ENCODE measurements around the gene SSR2. TPM values are rescaled to one million over a fixed set of nuclear protein-coding genes. Genes with fewer than 3 reads are reported as not detected.

The SSR2 gene
- total RNA-seq, 4 donors from 2014 or later: 172 to 236 (median 212) TPM

GRCh38 chr1:156024801-156025200, 4.0 kb upstream of the SSR2 start:
- Histone ChIP-seq H3K27me3 (no peaks in the 10 kb centered on the region), H3K4me3 (no peak overlapping the region), H3K9me3 (no peaks in the 10 kb centered on the region), H3K36me3 (peaks cover 0 to under 1% (median 0%) of the 10 kb centered on the region in 3 donors), H3K27ac (no peak overlapping the region), H3K4me1 (peaks cover 0 to 10% (median 7%) of the 10 kb centered on the region in 4 donors)
- DNase-seq (ENCODE audit: low spot score in 2 of 2): no peak
- WGBS, 2 donors: 75 to 81% methylated on average over 5 of the region's 5 CpGs
- TF ChIP-seq, protein P1, sequence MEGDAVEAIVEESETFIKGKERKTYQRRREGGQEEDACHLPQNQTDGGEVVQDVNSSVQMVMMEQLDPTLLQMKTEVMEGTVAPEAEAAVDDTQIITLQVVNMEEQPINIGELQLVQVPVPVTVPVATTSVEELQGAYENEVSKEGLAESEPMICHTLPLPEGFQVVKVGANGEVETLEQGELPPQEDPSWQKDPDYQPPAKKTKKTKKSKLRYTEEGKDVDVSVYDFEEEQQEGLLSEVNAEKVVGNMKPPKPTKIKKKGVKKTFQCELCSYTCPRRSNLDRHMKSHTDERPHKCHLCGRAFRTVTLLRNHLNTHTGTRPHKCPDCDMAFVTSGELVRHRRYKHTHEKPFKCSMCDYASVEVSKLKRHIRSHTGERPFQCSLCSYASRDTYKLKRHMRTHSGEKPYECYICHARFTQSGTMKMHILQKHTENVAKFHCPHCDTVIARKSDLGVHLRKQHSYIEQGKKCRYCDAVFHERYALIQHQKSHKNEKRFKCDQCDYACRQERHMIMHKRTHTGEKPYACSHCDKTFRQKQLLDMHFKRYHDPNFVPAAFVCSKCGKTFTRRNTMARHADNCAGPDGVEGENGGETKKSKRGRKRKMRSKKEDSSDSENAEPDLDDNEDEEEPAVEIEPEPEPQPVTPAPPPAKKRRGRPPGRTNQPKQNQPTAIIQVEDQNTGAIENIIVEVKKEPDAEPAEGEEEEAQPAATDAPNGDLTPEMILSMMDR (IDR thresholded peaks at IDR 0.05): no peak
- no peak for TF ChIP-seq EP300 (IDR thresholded peaks at IDR 0.05)
- no peak for TF ChIP-seq POLR2A (IDR thresholded peaks at IDR 0.05)

GRCh38 chr1:156021954-156022353, 1.2 kb upstream of the SSR2 start:
- no peaks in the 10 kb centered on the region for H3K9me3 ChIP-seq
- TF ChIP-seq, protein P1 (IDR thresholded peaks at IDR 0.05): no peak
- no peak for TF ChIP-seq POLR2A (IDR thresholded peaks at IDR 0.05)
- TF ChIP-seq EP300 (IDR thresholded peaks at IDR 0.05): no peak
- no peak overlapping the region for H3K4me3 ChIP-seq
- no peak for DNase-seq (ENCODE audit: low spot score in 2 of 2)
- WGBS, 2 donors: 71 to 74% methylated on average over 2 of the region's 2 CpGs
- no peaks in the 10 kb centered on the region for H3K27me3 ChIP-seq
- H3K4me1 ChIP-seq: peaks cover 0 to 29% (median 11%) of the 10 kb centered on the region in 4 donors
- peaks cover 0 to 26% (median 0%) of the 10 kb centered on the region in 3 donors for H3K36me3 ChIP-seq
- no peak overlapping the region for H3K27ac ChIP-seq

GRCh38 chr1:156021093-156021428, 310 bp upstream of the SSR2 start:
- peaks cover 0 to 35% (median 0%) of the 10 kb centered on the region in 3 donors for H3K36me3 ChIP-seq
- H3K27me3 ChIP-seq: no peaks in the 10 kb centered on the region
- DNase-seq (ENCODE audit: low spot score in 2 of 2): no peak
- no peaks in the 10 kb centered on the region for H3K9me3 ChIP-seq
- peak overlapping the region in 3 of 4 donors; percentile 90 to 98 (median 96) for H3K27ac ChIP-seq
- TF ChIP-seq EP300 (IDR thresholded peaks at IDR 0.05): no peak
- no peak for TF ChIP-seq POLR2A (IDR thresholded peaks at IDR 0.05)
- TF ChIP-seq, protein P1 (IDR thresholded peaks at IDR 0.05): no peak
- H3K4me3 ChIP-seq: peak overlapping the region; percentile 72 to 95 (median 86)
- peaks cover 0 to 29% (median 11%) of the 10 kb centered on the region in 4 donors for H3K4me1 ChIP-seq
- 3% methylated on average over 4 of the region's 4 CpGs for WGBS, 2 donors

GRCh38 chr1:156019946-156020292, 832 bp downstream of the SSR2 start:
- H3K4me3 ChIP-seq: peak overlapping the region; percentile 72 to 95 (median 86)
- H3K4me1 ChIP-seq: peaks cover 0 to 29% (median 11%) of the 10 kb centered on the region in 4 donors
- no peak for DNase-seq (ENCODE audit: low spot score in 2 of 2)
- H3K27me3 ChIP-seq: no peaks in the 10 kb centered on the region
- H3K27ac ChIP-seq: peak overlapping the region; percentile 60 to 98 (median 93)
- WGBS, 2 donors: 39 to 41% methylated on average over 8 of the region's 8 CpGs
- H3K9me3 ChIP-seq: no peaks in the 10 kb centered on the region
- peaks cover 0 to 47% (median 0%) of the 10 kb centered on the region in 3 donors for H3K36me3 ChIP-seq
- TF ChIP-seq POLR2A (IDR thresholded peaks at IDR 0.05): no peak
- TF ChIP-seq EP300 (IDR thresholded peaks at IDR 0.05): no peak
- TF ChIP-seq, protein P1 (IDR thresholded peaks at IDR 0.05): no peak

GRCh38 chr1:156014829-156015228, 5.9 kb downstream of the SSR2 start:
- no peak for DNase-seq (ENCODE audit: low spot score in 2 of 2)
- H3K27me3 ChIP-seq: no peaks in the 10 kb centered on the region
- H3K4me3 ChIP-seq: no peak overlapping the region
- peaks cover 0 to 19% (median 4%) of the 10 kb centered on the region in 4 donors for H3K4me1 ChIP-seq
- no peak for TF ChIP-seq EP300 (IDR thresholded peaks at IDR 0.05)
- TF ChIP-seq, protein P1 (IDR thresholded peaks at IDR 0.05): no peak
- H3K9me3 ChIP-seq: no peaks in the 10 kb centered on the region
- no peak overlapping the region for H3K27ac ChIP-seq
- peaks cover 4 to 98% (median 14%) of the 10 kb centered on the region in 3 donors for H3K36me3 ChIP-seq
- WGBS, 2 donors: 90 to 91% methylated on average over 7 of the region's 7 CpGs
